Germinal center (tissue), 1 donor: ENCODE results near the gene CBX3.
A peak's percentile ranks its signal among the peaks of the same experiment; 100 is the strongest.
"Not testable (repeated sequence)": the region's sequence is repeated elsewhere in the genome, so short reads cannot be mapped to it uniquely, and the experiment has no call there.

ENCODE experiments used
- DNase-seq: peaks from one replicate; pipeline ENCODE4 v3.0.0; 2012; ENCODE audit warnings: mixed read lengths, low spot score

Gene CBX3

GRCh38 chr7:26201247-26202018 lies at the start of gene CBX3:
TSS of gene CBX3 (plus strand) at chr7:26201745. CDS start at chr7:26202999, 1,254 bp downstream.
- DNase-seq: peak; percentile 88

- peak; percentile 89 for DNase-seq
These were observed 49.4 kb upstream of the CBX3 start, which contains the start of gene NFE2L3 for GRCh38 chr7:26151953-26152781. TSS of gene NFE2L3 (plus strand) at chr7:26152198. CDS start at chr7:26152499, 301 bp downstream.

DNA sequence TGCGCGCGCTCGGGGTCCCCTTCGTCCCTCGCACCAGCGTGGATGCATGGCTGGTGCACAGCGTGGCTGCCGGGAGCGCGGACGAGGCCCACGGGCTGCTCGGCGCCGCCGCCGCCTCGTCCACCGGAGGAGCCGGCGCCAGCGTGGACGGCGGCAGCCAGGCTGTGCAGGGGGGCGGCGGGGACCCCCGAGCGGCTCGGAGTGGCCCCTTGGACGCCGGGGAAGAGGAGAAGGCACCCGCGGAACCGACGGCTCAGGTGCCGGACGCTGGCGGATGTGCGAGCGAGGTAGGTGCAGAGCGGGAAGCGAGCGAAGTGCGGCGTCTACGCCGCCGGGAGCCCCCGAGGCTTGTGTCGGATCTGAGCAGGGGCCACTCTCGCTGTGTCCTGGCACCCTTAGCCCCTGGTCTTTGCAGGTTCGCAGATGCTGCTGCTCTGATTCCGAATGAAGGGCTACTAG lies 48.7 kb upstream of the CBX3 start:
- not testable (repeated sequence) for DNase-seq

DNA sequence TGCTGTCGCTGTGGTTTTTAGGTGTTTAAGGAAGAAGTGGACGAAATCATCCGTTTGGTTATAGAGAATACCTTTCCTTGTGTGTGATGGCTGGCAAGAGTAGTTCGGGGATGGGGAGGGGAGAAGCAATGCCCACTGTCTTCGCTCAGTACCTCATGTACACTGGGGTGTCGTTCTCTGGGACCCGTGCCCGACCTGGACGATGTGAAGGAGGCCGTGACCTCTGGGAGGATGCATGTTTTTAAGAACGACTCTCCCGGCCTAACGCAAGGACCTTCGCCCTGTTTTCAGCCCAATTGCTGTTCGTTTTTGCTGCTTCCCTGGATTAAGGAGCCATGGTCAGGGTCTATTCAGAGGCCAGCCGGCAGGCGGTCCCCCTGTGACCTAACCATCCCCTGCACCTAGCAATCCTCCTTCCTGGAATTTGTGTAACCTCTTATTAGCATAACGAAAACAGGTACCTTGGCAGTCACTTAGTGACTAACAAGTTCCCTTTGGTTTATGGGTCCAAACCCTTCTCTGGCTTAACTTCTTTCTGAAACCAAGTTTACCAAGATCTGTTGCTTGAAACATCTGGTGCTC lies 48.2 kb upstream of the CBX3 start:
- DNase-seq: no peak

GRCh38 chr7:26153823-26154783 lies 47.4 kb upstream of the CBX3 start:
- no peak for DNase-seq

DNA sequence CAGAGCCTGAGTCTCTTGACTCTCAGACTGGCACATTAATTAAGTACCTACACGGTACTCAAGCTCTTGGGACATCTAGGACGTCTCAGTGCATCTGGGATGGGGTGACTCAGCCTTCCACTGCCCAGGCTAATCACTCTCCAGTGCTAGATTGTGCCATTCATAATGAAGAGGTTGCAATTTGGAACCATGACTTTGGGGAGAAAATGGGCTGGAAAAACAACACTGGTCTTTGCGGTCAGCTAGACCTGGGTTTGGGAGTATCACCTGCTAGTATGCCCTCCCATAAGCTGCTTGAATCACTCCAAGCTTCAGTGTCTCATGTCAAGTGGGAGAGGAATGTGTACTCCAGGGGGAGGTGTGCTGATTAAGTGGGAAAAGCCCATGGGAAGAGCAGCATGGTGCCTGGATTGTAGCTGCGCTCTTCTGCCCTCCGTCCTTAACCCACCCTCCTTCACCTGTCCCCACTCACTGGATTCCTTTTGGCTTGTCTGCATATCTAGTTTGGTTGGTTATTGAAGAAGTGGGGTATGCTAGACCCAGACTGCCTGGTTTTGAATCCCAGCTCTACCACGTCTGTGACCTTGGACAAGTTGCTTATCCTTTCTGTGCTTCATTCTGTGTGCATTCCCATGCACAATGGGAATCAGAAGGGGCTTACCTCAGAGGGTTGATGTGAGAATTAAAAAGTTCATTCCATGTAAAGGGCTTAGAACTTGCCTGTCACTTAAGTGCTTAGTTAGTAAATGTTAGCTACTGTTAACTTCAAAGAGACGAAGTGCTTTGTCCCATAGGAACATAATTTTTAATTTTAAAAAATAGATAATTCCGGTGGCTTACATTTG lies 45.8 kb upstream of the CBX3 start:
- no peak for DNase-seq

GRCh38 chr7:26156451-26157420 lies 44.8 kb upstream of the CBX3 start:
- DNase-seq: no peak

GRCh38 chr7:26157520-26158105 lies 43.9 kb upstream of the CBX3 start:
- DNase-seq: no peak

DNA sequence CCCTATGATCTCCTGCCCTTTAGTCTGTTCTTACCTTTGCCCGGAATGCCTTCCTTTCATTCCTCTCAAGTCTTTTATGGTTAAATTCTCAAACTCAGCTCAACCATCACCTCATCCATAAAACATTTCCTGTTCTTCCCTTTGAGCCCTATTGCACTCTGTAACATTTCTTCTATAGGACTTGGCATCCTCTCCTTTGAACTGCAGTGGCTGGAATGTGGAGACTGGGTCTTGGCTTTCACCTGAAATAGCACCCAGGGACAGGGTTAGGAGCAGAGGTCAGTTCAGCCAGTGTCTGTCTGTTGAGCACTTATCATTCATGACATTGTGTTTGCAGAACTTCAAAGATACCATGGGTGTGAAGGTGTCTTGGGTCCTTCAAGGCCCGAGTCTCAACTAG lies 42.3 kb upstream of the CBX3 start:
- DNase-seq: no peak

GRCh38 chr7:26160896-26161295 lies 40.6 kb upstream of the CBX3 start:
- DNase-seq: no peak

DNA sequence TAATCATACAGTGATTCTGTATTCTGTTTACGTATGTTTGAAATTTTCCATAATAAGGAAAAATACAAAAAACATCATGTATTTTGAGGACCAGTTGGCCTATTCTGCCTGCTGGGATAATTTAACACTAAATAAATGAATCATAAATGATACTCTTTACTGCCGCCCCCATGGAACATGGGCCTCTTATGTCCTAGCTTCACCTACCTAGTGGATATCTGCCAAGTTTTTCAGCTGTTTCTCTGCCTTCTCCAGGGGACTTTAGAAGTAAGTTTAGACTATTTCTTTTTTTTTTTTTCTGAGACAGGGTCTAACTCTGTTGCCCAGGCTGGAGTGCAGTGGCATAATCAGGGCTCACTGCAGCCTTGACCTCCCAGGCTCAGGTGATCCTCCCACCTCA lies 39.1 kb upstream of the CBX3 start:
- DNase-seq: no peak

DNA sequence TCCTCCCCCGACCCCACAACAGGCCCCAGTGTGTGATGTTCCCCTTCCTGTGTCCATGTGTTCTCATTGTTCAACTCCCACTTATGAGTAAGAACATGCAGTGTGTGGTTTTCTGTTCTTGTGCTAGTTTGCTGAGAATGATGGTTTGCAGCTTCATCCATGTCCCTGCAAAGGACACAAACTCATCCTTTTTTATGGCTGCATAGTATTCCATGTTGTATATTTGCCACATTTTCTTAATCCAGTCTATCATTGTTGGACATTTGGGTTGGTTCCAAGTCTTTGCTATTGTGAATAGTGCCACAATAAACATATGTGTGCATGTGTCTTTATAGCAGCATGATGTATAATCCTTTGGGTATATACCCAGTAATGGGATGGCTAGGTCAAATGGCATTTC lies 37.7 kb upstream of the CBX3 start:
- not testable (repeated sequence) for DNase-seq

- DNase-seq: no peak
These were observed 35.4 kb upstream of the CBX3 start for GRCh38 chr7:26165950-26166683.

DNA sequence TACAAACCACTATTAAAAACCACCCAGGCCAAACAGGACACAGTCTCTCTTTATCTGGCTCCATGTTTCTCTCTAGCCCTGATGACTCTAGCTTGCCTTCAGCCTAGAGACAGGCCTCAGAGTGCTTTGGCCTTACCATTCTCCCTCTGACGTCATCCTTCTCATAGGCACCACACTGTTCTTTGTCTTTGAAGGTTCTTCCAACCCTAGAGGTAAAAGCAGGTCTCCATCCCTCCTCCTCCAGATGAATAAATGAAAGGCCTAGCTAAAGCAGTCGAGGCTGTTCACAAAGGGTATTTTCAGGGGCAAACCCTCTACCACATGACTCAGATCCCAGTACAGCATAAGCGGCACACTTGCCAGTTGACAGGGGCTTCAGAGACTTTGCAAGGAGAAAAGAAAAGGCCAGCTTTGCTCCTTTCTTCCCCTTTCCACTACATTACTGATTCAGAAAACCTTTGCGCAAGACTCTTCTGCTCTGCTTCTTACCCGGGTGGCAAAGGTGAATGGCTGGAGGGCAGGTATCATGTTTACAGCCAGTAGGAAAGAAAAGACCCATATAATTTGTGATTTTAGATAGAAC lies 34.8 kb upstream of the CBX3 start:
- no peak for DNase-seq

DNA sequence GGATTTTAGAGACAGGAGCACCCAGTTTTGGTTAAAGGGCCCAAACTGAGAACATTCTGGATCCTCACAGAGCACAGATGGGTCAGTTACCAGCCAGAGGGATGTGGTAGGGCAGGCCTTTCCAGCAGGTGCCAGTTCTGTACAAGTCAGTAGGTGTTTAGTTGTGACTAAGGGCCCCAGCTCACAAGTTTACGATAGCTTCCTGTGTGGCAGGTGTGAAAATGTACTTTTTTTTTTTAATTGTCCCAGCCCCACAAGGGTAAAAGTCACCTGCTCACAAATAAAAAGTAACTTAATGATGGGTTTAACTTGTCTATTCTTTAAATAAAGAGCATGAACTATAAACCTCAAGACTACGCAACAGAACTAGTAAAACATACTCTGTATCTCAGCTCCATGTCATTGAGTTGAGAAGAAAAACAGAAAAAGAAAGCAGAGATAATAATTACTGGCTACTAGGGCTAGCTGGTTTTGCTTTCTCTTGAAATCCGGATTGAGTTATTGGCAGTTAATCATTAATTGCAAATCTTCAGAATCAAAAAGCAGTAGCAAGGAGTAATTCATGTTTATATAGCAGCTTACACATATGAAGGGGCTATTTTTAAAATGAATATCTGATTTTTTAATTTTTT lies 34.1 kb upstream of the CBX3 start:
- DNase-seq: no peak

DNA sequence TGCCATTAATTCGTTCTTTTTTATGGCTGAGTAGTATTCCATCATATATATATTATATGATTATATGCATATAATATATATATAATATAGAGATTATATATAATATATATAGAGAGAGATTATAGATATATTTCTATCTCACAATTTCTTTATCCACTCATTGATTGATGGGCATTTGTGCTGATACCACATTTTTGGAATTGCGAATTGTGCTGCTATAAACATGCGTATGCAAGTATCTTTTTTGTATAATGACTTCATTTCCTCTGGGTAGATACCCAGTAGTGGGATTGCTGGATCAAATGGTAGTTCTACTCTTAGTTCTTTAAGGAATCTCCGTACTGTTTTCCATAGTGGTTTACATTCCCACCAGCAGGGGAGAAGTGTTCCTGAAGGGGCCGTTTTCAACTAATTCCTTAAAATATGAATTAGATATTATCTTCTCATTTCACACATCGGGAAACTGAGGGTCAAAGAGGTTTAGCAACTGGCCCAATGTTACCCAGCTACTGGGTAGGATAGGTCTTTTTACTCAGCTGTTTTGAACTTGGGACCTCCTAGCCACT lies 33.0 kb upstream of the CBX3 start:
- DNase-seq: no peak

DNA sequence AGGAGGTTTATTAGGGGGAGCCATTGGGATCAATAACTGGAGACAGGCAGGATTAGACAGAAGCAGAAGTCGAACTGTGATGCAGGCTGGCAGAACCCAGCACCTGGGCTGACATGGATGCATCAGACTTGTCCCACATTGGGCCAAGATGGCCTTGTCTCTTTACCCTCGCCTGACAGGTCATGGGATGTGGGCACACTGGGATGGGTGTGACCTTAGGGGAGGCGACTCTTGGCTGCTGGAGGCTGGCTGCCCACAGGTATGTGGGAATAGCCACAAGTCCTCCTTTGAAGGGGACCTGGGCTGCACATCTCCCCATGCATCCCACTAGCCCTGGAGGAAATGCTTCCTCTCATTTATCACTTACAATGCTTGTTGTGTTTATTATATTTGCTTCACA lies 32.3 kb upstream of the CBX3 start:
- DNase-seq: no peak
